Measurements from ENCODE around the gene KRT81.

Gene KRT81

DNA sequence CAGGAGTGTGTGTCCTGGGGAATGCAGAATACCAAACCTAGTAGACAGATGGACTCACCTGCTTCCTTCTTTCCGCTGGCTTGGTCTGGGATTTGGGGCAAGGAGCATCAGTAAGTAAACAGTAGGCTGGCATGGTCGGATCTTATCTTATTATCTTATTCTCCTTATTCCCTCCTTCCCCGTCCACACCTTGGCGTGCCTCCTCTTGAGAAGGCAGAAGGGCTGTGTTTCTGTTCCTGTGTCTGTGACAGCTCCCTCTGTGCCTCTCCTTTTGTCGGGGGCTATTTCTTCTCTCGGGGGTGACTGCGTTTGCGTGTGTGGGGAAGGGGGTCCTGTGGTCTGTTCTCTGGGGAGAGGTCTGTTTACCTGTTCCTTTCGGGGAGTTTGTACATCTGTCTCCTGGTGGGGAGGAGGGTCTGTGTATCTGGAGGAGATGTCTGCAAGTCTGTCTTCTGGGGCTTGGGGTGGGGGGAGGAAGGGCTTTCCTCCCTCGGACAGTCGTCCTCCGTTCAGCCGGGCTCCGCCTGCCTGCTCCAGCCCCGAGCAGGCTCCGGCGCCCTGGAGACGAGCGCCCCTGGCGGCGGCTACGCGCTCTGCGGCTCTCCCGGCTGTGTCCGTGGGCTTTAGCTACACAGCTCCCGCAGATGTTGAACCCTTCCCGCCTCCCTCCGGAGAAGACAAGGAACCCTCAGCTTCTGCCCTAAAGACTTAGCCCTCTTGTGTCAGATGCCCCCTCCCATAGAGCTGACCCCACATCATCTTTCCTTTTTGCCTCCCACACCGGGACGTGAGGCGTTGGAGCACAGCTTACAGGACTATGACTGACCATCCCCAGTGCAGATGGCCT, 12.5 kb downstream of the KRT81 start:
- H3K4me1 Mint-ChIP-seq = no peaks in the 10 kb centered on the region
- peak; percentile 83 for DNase-seq
- no peak overlapping the region for H3K27ac Mint-ChIP-seq
- H3K9me3 Mint-ChIP-seq = no peaks in the 10 kb centered on the region
- peaks cover 25% of the 10 kb centered on the region for H3K27me3 Mint-ChIP-seq
- ATAC-seq = peak; percentile 96
- H3K36me3 Mint-ChIP-seq (ENCODE audit: low read depth) = no peaks in the 10 kb centered on the region
- no peak overlapping the region for H3K4me3 Mint-ChIP-seq

DNA sequence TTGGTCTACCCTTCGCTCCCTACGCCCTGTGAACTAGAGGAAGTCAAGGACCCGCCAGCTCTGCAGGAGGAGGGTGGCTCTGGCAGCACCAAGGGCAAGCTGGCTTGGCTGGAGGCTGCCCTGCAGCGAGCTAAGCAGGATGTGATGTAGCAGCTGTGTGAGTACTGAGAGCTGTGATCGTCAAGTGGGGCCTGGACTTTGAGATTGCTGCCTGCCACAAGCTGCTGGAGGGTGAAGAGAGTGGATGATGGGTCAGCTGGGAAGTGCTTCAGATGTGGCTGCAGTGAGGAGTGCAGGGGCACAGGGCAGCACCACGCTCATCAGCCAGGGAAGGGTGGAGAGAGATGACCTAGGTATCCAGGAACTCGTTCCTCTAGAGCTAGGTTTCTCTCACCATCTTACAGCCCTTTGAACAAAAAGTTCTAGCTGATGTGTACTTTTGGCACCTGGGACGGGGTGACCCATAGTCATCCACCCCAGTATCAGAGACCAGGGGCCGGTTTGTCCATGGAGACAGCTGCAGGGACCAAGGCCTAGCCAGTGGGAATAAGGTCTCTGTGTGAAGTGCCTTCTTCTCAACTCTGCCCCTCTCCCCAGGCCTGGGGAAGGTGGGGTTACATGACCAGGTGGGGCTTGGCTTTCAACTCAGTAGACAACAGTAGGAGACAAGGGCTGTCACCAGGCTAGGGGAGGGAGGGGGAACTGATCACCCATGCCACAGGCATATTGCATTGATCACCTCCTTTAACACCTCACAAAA, 13.7 kb downstream of the KRT81 start:
- Mint-ChIP-seq H3K4me1 (no peaks in the 10 kb centered on the region), H3K27me3 (peaks cover 26% of the 10 kb centered on the region), H3K36me3 (ENCODE audit: low read depth) (no peaks in the 10 kb centered on the region), H3K4me3 (no peak overlapping the region), H3K9me3 (no peaks in the 10 kb centered on the region), H3K27ac (no peak overlapping the region)
- ATAC-seq (no peak), DNase-seq (no peak)

GRCh38 chr12:52275686-52276085, 15.6 kb downstream of the KRT81 start:
- Mint-ChIP-seq H3K9me3 (no peaks in the 10 kb centered on the region), H3K36me3 (ENCODE audit: low read depth) (no peaks in the 10 kb centered on the region), H3K27me3 (peaks cover 32% of the 10 kb centered on the region), H3K4me1 (no peaks in the 10 kb centered on the region), H3K4me3 (no peak overlapping the region), H3K27ac (no peak overlapping the region)
- no peak for ATAC-seq
- DNase-seq = no peak

DNA sequence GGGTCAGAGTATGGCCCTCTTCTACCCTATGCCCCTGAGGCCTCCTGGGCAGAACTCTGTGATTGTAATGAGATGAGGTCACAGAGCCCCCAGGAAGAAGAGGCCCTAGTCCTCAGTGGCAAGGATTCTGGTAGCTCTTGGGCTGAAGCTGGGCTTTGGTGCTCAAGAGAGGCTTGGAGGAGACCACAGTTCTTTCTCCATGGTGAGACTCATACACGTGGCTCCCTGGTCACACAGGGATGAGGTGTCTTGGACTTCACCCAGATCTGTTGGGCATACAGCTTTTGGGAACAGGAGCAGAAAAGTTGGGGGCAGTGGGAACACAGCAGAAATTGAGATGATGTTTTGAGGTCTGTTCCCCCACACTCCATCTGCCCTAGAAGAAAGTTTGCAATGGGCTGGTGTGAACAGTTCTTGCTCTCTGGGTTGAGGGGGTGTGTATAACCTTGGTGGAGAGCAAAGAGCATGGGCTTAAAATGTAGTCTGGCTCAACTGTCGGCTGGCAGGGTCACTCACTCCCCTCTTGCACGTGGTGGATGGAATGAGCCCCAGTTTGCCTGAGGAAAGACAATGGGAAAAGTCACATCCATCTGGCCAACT, 16.7 kb downstream of the KRT81 start, which contains the start of gene KRT86:
Gene KRT86 (plus strand): TSS at position 125 of the 600 bp plus-strand sequence. CDS start 27,272 bp downstream, outside the sequence.
- no peak within 1 kb of the TSS for H3K4me3 Mint-ChIP-seq
- H3K27me3 Mint-ChIP-seq = peaks cover 31% of the 10 kb centered on the region
- DNase-seq (no peak), ATAC-seq (no peak)
- no peaks in the 10 kb centered on the region for H3K9me3 Mint-ChIP-seq
- H3K36me3 Mint-ChIP-seq (ENCODE audit: low read depth) = no peaks in the 10 kb centered on the region
- H3K27ac Mint-ChIP-seq = no peak within 1 kb of the TSS
- H3K4me1 Mint-ChIP-seq = no peaks in the 10 kb centered on the region

DNA sequence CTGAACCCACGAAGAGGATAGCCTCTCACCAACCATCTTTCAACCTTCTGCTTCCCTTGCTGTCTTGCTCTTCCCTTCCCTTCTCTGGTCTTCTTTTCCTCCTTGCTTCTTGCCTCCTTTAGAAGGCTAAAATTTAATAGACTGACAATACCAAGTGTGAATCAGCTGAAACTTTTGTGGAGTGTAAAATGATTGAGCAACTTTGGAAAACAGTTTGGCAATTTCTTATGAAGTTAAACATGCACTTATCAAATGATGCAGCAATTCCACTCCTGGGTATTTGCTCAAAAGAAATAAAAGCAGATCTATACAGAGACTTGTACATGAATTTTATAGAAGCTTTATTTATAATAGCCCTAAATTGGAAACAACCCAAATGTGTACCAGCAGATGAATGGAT, 20.2 kb downstream of the KRT81 start:
- H3K27ac Mint-ChIP-seq = no peak overlapping the region
- no peaks in the 10 kb centered on the region for H3K4me1 Mint-ChIP-seq
- DNase-seq (no peak), ATAC-seq (no peak)
- H3K36me3 Mint-ChIP-seq (ENCODE audit: low read depth) = no peaks in the 10 kb centered on the region
- no peaks in the 10 kb centered on the region for H3K9me3 Mint-ChIP-seq
- peaks cover 24% of the 10 kb centered on the region for H3K27me3 Mint-ChIP-seq
- no peak overlapping the region for H3K4me3 Mint-ChIP-seq

GRCh38 chr12:52270541-52271070, 20.7 kb downstream of the KRT81 start:
- Mint-ChIP-seq H3K36me3 (ENCODE audit: low read depth) (no peaks in the 10 kb centered on the region), H3K27ac (no peak overlapping the region), H3K4me1 (no peaks in the 10 kb centered on the region), H3K4me3 (no peak overlapping the region), H3K9me3 (no peaks in the 10 kb centered on the region), H3K27me3 (peaks cover 24% of the 10 kb centered on the region)
- no peak for DNase-seq
- no peak for ATAC-seq

DNA sequence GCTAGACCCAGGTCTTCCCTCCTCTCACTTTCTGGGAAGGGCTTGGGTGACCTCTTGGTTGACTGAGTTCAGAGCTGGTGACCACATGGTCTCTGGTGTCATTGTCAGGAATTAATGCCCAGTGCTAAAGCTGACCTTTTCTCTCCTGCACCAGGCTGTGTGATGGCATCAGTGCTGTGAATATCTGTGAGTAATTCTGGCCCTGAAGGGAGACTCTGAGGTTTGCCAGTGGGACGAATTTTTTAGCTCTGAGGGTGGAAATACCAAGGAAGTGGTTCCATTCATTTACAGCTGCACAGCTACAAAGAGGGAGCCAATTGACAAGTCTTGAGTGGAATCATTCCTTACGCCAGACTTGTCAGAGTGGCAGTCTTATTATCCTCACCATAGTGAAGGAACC, 23.1 kb downstream of the KRT81 start:
- Mint-ChIP-seq H3K36me3 (ENCODE audit: low read depth) (no peaks in the 10 kb centered on the region), H3K27me3 (peaks cover 14% of the 10 kb centered on the region), H3K9me3 (no peaks in the 10 kb centered on the region), H3K4me3 (no peak overlapping the region), H3K27ac (no peak overlapping the region), H3K4me1 (no peaks in the 10 kb centered on the region)
- no peak for DNase-seq
- ATAC-seq = no peak

- DNase-seq = no peak
- ATAC-seq = no peak
- Mint-ChIP-seq H3K27ac (no peak overlapping the region), H3K9me3 (no peaks in the 10 kb centered on the region), H3K36me3 (ENCODE audit: low read depth) (no peaks in the 10 kb centered on the region), H3K4me3 (no peak overlapping the region), H3K4me1 (no peaks in the 10 kb centered on the region), H3K27me3 (peaks cover 12% of the 10 kb centered on the region)
These were observed 23.6 kb downstream of the KRT81 start for GRCh38 chr12:52267699-52268098.

DNA sequence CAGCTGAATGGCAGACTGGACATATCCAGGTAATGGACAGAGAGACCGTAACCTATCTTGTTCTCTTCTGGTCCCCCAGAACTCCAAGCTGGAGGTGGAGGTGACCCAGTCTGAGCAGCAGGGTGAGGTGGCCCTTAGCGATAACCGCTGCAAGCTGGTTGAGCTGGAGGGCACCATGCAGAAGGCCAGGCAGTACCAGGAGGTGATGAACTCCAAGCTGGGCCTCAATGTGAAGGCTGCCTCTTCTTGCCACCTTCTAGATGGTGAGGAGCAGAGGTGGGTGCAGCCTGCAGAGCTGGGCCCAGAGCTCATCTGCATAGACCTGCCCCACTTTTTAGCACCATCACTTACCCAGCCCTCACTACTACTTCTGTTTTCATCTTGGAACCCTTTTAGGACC, 24.1 kb downstream of the KRT81 start:
- H3K4me3 Mint-ChIP-seq = no peak overlapping the region
- H3K9me3 Mint-ChIP-seq = no peaks in the 10 kb centered on the region
- DNase-seq (no peak), ATAC-seq (no peak)
- H3K27me3 Mint-ChIP-seq = peaks cover 13% of the 10 kb centered on the region
- H3K4me1 Mint-ChIP-seq = no peaks in the 10 kb centered on the region
- no peaks in the 10 kb centered on the region for H3K36me3 Mint-ChIP-seq (ENCODE audit: low read depth)
- H3K27ac Mint-ChIP-seq = no peak overlapping the region

DNA sequence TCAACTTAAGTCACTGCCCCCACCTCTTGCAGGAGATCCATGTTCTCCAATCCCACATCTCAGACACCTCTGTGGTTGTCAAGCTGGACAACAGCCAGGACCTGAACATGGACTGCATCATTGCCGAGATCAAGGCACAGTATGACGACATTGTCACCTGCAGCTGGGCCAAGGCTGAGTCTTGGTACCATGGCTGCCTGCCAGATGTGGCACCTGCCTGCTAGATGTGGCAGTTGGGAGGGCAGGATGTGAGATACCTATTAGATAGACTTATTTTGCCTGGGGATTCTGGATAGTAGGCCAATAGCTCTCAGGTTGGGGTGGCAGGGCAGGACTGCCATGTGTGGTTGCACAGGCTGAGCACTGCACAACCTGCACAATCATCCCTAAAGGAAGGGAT, 24.8 kb downstream of the KRT81 start:
- Mint-ChIP-seq H3K4me3 (no peak overlapping the region), H3K4me1 (no peaks in the 10 kb centered on the region), H3K36me3 (ENCODE audit: low read depth) (no peaks in the 10 kb centered on the region), H3K27ac (no peak overlapping the region), H3K27me3 (peaks cover 16% of the 10 kb centered on the region), H3K9me3 (no peaks in the 10 kb centered on the region)
- no peak for DNase-seq
- ATAC-seq = no peak

DNA sequence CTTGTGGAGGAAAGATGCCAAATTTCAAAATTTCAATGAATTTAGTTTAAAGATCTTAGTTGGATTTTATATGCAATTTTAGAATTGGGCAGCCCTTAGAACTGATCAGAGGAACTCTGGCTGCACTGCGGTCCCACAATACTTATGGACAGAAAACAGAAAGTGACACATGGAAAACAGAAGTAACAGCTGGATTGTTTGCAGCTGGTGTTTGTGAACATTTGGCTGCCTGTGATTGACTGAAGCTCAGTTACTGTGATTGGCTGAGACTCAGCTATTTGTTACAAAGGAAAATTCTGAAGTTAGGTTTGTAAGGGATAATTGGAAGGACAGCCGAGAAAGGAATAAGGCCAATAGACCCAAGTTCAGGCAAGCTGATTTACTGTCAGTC, 26.9 kb downstream of the KRT81 start:
- Mint-ChIP-seq H3K9me3 (no peaks in the 10 kb centered on the region), H3K27ac (no peak overlapping the region), H3K27me3 (peaks cover 21% of the 10 kb centered on the region), H3K4me3 (no peak overlapping the region), H3K4me1 (peaks cover 8% of the 10 kb centered on the region), H3K36me3 (ENCODE audit: low read depth) (no peaks in the 10 kb centered on the region)
- no peak for DNase-seq
- ATAC-seq = no peak

GRCh38 chr12:52263761-52264434, 27.4 kb downstream of the KRT81 start:
- no peak for DNase-seq
- Mint-ChIP-seq H3K27me3 (peaks cover 25% of the 10 kb centered on the region), H3K9me3 (no peaks in the 10 kb centered on the region), H3K4me3 (no peak overlapping the region), H3K4me1 (peaks cover 8% of the 10 kb centered on the region), H3K27ac (no peak overlapping the region), H3K36me3 (ENCODE audit: low read depth) (no peaks in the 10 kb centered on the region)
- ATAC-seq = no peak

DNA sequence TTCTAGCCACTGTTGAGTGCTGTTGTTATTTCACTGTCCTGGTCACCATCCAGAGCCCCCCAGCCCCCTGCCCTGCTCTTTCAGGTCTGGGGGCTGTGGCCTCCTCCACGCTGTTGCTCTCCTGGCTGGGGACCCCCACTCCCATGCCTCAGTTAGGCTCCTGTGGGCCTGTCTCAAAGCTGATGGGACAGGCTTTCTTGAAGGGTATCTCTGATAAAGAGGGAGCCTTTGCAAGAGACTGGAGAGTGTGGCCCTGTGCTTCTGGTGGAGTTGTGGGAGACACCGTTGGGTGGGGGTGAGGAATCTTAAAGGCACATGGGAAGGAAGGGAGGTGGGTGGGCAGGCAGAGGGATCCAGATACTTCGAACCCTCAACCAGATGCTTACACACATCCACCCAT, 29.0 kb downstream of the KRT81 start:
- H3K27me3 Mint-ChIP-seq = peaks cover 33% of the 10 kb centered on the region
- H3K9me3 Mint-ChIP-seq = no peaks in the 10 kb centered on the region
- H3K4me1 Mint-ChIP-seq = peaks cover 8% of the 10 kb centered on the region
- DNase-seq (no peak), ATAC-seq (no peak)
- no peaks in the 10 kb centered on the region for H3K36me3 Mint-ChIP-seq (ENCODE audit: low read depth)
- H3K27ac Mint-ChIP-seq = no peak overlapping the region
- no peak overlapping the region for H3K4me3 Mint-ChIP-seq

DNA sequence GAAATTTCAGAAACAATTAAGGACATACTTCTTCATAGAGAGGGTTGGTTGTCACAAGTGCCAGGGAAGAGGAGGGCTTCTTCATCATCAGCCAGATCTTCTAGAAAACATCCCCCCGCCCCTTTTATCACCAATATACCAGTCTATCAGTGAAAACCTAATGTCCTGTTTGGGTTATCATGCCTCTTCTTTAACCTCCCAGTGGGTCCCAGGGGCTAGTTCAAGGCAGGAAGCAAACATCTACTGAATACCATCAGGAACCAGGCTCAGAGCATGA, 30.2 kb downstream of the KRT81 start:
- Mint-ChIP-seq H3K4me1 (peaks cover 8% of the 10 kb centered on the region), H3K4me3 (no peak overlapping the region), H3K27ac (no peak overlapping the region), H3K27me3 (peaks cover 44% of the 10 kb centered on the region), H3K9me3 (no peaks in the 10 kb centered on the region), H3K36me3 (ENCODE audit: low read depth) (no peaks in the 10 kb centered on the region)
- DNase-seq (no peak), ATAC-seq (no peak)

Data from activated naive CD8-positive, alpha-beta T cell treated with anti-CD3 and anti-CD28 coated beads, Interleukin-2, amount 50 U/mL, for 24 hours (primary cell).